Measurements from ENCODE around the gene UBA3. TPM values are rescaled to one million over a fixed set of nuclear protein-coding genes. Genes with fewer than 3 reads are reported as not detected.
A peak's percentile ranks its signal among the peaks of the same experiment; 100 is the strongest.

The UBA3 gene
- total RNA-seq, 1 donor from 2014 or later: 20.0 TPM

GRCh38 chr3:69013253-69014021 lies 66.7 kb downstream of the UBA3 start, which contains the start of gene EOGT:
Gene EOGT (minus strand): TSS chr3:69013684. CDS start chr3:69009846, 3,838 bp downstream.
- ATAC-seq (peak; percentile 94), DNase-seq (ENCODE audit: low spot score) (peak; percentile 93)

GRCh38 chr3:69012800-69013252 lies 67.3 kb downstream of the UBA3 start:
- DNase-seq (ENCODE audit: low spot score) (peak; percentile 64), ATAC-seq (peak; percentile 64)

- ATAC-seq (no peak), DNase-seq (ENCODE audit: low spot score) (no peak)
These were observed 67.9 kb downstream of the UBA3 start for GRCh38 chr3:69012100-69012799.

- ATAC-seq: no peak
- DNase-seq (ENCODE audit: low spot score): no peak
These were observed 69.0 kb downstream of the UBA3 start for GRCh38 chr3:69011096-69011730.

GRCh38 chr3:69009559-69010410 lies 70.4 kb downstream of the UBA3 start:
- ATAC-seq (no peak), DNase-seq (ENCODE audit: low spot score) (no peak)

GRCh38 chr3:69008980-69009379 lies 71.2 kb downstream of the UBA3 start:
- DNase-seq (ENCODE audit: low spot score) (no peak), ATAC-seq (no peak)

- DNase-seq (ENCODE audit: low spot score) (no peak), ATAC-seq (no peak)
These were observed 74.2 kb downstream of the UBA3 start for GRCh38 chr3:69005791-69006482.

- ATAC-seq (no peak), DNase-seq (ENCODE audit: low spot score) (no peak)
These were observed 74.9 kb downstream of the UBA3 start for GRCh38 chr3:69005071-69005790.

Other genes starting within 250 kb of the UBA3 start
- gene TAFA4, start 147.8 kb downstream of the UBA3 start, total RNA-seq: not detected
- 4.3 TPM for gene EOGT, start 66.7 kb downstream of the UBA3 start, total RNA-seq
- gene TMF1, start 28.0 kb downstream of the UBA3 start, total RNA-seq: 9.2 TPM
- 31.6 TPM for gene ARL6IP5, start 4.6 kb upstream of the UBA3 start, total RNA-seq
- gene LMOD3, start 42.2 kb upstream of the UBA3 start, total RNA-seq: not detected

Data from left lobe of liver (tissue), 2 donors.